IPS DF 4.7 (cell line): Measurements from ENCODE around the gene PDZRN4.

Experiments
- DNase-seq: peaks from one replicate; pipeline ENCODE4 v3.0.0-alpha.2; 2013; ENCODE audit warnings: low spot score; ENCODE audit errors: extremely low read depth

PDZRN4 gene

DNA sequence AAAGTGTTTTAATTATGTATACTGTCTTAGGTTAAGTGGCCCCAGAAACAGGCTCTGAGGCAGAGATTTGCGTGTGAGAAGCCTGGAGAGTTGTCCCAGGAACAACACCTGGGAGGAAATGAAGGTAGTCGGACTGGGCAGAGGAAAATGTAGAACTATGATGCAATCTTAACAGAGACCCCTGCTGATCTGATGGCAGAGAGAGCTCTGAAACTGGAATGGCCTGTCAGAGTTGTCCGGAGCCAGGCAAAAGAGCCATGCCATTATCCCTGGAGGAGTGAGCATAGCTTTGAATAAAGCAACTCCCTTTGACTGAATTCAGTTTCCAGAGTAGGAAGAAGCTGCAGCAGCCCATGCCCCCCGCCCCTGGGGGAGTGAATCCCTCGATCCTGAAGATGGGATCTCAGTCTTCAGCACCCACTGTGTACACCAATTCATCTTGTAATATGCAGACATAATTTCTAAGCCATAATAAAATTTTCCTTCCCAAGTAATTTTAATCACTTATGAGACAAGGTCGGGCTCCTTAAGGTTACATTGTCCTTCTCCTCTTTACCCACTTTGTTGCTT lies 264.8 kb downstream of the PDZRN4 start:
- DNase-seq, result no peak

DNA sequence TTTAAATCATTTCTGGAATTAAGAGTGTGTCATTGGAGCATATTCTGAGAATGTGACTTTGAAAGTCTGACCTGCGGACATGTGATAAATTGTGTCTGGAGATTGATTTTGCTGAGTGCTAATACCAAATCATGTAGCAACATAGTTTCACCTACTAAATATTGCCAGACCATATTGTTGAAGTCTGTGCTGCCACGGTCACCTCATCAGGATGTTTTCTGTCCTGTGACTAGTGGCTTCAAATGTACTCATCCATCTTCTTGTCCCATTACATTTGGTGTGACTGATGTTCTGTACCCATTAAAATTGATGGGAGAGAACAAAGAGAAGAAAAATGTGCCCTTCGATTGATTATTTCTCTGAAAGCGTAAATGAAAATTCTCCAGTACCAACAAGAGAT lies 265.3 kb downstream of the PDZRN4 start:
- no peak for DNase-seq

DNA sequence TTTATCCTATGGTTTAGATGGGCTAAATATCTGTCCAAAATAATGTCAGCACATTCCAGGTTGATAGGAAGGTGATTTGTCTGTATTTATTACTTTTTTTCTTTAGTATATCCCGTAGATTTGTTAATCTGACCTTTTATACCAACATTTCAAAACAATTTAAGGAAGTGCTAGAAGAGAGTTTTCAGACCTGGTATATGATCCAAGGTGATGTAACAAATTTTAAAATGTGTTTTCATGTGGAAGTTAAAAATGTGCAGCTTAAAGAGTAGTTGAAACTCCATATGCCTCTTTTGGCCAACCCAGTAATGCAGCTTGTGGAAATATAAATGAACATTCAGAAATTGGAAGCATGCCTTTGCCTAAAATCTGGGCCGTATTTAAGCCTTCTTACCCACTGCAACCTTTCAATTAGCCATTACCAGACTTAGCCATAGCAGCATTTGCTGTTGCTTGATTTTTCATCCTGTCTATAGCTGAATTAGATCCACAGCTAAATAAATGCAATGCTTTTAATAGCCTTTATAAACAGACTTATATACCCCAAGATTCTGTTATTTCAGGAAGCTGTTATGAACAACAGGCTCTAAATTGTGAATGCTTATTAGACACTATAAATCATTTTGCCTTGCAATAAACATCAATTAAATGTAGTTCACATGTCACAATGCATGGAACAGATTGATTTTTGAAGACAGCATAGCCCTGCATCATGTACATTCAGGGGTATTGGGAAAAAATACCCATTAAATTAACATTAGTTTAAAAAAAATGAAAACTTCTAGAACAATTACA lies 271.2 kb downstream of the PDZRN4 start:
- no peak for DNase-seq

DNA sequence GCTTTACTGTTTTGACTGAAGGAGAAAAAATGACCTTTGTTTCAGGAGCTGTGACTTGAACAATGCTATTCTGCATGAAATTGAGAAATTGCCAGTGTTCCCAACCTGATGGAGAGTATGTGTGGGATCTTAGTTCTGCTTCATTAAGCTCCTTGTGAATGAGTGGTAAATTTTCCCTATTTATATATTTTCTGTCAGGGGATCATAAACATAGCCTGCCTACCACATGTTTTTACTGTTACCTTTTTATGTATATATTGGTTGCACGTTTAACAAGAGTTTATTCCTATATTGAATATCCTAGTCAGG lies 271.7 kb downstream of the PDZRN4 start:
- DNase-seq, result no peak

DNA sequence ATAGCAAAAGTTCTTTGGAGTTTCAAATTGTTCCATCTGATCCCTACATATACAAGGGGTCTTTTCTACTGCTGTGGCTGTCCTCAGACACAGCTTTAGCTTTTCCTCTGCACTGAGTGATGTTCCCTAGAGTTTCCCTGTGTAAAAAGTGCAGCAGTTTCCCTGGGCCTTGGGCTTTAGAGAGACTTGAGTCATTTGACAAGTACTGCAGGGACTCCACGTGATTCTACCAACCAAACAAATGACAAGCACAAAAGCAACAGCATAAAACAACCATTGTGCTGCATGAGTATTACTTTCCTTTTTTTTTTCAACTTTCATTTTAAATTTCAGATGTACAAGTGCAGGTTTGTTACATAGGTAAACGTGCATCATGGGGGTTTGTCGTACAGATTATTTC lies 272.8 kb downstream of the PDZRN4 start:
- DNase-seq, result no peak

DNA sequence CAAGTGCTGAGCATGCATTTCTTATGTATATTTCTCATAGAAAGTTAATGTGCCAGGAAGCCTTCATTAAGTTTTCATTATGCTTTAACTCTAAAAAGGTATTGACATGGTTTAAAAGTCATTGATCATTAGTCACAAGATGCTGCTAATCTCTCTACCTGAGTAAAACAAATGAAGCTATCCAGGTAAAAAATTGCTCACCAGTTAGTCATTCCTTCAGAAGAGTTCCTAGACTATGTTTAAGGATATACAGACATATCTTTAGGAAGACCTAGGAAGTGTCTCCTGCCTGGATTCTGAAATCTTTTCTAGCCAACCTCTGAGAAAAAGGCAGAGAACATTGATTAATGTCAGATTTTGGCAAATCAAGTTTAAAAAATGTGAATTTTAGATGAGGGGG lies 274.2 kb downstream of the PDZRN4 start:
- no peak for DNase-seq

DNA sequence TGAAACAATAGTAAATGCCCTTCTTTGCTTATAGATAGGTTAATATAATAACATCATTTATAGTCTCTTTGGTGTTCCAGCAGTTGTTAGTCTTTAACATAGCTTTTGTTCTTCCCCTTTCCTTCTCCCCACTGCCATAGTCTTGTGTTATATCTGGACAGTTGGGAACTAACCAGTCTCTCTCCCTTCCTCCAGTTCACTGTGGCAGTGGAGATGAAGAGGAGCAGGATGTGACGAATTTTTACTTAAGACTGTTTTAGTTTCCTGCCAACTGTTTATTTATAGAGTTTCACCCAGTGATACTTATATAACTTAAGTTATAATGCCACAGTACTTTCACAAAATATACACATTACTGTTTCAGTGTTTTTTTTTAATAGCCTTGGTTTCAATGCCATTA lies 277.4 kb downstream of the PDZRN4 start:
- DNase-seq, result no peak

DNA sequence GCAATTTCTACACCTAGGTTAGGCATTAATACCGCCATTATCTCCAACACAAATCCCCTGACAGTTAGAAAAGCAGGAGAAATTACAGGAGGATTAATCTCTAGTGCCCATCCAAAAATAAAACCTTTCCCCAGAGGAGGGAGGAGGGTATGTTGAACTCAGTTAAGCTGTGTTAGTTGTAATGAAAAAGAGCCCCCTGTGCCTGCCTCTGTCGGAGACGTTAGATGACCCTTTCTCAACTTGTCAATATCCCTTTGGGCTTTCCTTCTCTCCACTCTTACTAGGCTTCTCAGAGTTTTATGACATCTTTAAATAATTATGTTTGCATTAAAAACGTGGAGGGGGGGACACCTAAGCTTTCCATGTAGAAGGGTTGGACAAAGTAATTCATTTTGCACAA lies 278.2 kb downstream of the PDZRN4 start:
- DNase-seq, result no peak

DNA sequence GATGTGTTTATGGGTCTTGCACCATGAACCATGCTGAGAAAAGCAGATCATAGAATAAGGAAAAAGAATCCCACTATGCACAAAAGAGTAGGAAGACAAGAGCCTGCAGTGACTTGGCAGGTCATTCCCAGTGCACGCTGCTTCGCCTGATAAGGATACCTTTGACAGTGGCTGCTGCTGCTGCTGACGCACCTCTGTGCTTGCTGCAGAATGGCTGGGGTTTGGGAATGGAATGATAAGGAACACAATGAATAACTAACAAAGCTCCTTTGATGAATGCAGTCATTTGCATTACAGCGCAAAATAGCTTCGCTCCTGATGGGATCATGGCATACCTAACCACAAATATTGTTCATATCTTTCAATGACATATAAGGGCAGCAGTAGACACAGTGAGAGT lies 278.7 kb downstream of the PDZRN4 start:
- no peak for DNase-seq

DNA sequence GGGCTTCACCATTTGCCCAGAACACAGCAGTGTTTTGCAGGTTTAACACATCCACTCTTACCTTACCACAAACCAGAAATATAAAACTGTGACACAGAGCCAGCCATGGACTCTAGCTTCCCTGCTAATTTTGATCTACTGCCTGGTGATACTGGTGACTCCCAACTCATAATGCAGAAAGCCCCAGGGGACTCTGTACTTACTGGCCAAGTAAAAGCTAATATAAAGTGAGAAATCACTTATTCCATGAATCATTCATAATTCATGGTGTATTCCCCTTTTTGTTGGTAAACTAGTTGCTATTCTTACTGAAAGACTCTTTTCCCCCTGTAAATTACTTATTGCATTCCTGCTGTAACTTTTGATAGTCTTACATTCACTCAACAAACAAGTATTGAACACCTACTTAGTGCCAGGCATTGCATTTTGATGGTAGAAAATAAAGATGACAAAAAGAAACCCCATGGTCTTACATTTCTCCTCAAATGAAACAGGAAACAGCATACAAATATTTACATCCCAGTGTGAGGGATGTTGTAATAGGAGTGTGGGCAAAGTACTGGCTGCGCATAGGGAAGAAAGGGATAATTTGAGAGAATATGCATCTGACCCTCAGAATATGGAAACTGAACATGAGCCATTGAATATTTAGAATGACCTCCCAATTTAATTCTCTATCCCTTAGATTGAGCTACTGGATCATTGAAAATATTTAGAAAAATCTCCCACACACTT lies 279.6 kb downstream of the PDZRN4 start:
- DNase-seq, result no peak

DNA sequence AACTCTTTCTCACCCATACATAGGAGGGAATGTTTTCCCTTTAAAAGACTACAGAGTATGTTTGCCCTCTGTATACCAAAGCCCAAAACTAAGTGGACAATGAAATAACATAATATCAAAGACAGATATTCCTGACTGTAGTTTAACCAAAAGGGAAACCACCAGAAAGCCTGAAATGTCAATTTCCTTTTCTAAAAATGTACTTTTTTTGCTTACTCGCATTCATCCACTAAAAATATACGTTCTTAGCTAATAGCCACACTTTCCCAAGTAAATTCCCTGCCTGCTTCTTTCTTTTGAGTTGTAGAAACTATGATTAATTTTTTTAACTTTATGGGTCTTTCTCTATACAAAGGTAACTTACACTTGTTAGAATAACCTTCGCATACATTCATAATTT lies 280.2 kb downstream of the PDZRN4 start:
- no peak for DNase-seq

DNA sequence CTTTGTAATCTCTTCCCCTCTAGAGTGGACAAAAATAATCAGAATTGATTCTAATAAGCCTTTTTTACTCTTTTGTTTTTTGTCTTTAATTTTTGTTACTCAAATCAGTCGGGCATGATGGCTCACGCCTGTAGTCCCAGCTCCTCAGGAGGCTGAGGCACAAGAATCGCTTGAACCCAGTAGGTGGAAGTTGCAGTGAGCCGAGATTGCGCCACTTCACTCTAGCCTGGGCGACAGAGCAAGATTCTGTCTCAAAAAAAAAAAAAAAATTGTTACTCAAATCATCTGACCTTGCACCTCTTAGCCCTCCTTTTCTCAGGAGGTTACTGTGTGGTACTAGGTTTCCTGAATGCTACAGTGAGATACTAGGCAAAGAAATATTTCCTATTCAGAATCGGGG lies 280.6 kb downstream of the PDZRN4 start:
- no peak for DNase-seq

DNA sequence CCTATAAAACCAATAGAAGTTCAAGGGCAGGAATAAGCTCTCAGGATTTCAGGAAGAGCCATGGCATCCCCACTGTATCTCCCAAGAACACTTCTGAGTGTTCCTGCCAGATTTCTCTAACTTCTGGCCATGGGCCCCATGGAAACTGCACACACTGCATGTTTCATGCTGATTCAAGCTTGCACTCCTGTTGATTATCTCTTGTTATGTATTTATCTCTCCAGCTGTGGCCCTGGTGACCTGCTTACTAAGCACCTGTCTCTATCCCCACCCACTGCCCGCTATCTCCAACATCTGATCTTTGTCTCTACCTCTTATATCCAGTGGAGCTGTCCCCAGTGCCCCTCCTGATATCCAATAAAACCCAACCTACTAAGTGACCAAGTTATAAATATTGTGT lies 285.3 kb downstream of the PDZRN4 start:
- DNase-seq, result no peak

DNA sequence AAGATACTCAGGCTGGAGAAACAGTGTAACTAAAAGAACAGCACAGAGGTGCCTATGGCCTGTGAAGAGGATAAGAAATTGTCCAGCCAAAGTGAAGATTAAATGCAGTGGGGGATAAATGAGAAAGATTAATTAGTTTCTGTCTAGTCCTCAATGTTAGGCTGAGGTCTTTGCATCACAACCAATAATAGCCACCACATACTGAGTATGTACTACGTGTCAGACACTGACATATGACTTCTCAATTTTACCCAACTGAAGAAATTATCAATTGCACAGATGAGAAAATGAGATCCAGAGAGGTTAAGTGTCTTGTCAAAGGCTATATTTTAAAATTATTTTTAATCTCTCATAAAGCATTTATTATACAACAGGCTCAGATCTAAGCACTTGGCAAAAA lies 285.9 kb downstream of the PDZRN4 start:
- DNase-seq, result no peak

DNA sequence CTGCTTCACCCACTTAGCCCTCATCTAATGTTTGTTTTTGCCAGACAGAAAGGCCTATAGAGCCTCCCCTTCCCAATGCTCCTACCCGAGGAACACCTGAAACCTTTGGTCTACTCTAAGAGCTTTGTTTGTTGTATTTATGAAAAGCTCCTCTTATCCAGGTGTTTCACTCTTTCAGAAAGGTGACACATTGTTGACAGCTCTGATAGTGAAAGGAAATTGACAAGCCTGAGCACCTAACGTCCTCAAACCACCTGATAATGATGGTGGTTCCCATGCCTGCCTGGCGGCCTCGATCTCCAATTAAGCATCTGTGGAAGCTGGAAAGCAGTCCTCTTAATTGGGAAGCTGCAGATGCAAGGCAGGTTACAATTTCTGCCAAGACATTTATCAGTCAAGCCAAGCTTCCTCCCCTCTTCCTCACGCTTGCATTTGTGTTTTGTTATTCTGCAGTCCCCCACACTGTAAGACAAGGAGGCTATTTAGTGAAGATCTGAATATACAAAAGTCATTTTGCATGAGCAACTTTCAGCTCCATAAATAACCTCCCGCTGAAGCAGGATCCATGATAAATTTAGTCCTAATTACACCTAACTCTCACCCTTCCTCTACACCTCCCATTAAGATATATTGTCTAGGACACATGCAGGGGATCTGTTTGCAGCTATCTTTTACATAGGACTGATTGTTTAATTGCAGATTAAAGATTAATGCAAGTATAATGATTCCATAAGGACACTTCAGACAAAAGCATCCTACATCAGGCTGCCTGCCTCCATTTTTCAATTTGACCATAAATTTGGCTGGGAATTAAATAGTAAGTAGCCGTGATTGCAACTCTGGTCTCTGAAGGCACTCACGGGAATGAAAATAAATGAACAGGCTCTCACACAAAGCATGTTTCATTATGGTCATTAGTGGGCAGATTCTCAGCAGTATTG lies 288.6 kb downstream of the PDZRN4 start:
- no peak for DNase-seq

DNA sequence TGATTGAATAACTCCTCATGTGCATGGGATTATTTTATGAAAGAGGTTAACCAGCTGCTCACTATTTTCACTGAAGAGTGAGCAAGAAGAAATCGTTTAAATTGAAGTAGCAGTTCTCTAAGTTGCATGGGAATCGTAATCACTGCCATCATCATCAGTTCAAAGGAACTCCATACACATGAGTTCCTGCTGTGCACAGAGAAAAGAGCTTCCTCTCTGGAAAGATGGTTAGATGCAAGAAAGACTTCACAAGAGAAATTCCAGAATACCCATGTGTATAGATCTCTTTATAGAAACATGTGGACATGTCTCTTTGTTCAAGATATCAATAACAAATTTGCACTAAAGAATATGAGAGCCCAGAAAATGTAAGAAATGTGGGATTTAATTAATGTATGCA lies 291.3 kb downstream of the PDZRN4 start:
- no peak for DNase-seq

DNA sequence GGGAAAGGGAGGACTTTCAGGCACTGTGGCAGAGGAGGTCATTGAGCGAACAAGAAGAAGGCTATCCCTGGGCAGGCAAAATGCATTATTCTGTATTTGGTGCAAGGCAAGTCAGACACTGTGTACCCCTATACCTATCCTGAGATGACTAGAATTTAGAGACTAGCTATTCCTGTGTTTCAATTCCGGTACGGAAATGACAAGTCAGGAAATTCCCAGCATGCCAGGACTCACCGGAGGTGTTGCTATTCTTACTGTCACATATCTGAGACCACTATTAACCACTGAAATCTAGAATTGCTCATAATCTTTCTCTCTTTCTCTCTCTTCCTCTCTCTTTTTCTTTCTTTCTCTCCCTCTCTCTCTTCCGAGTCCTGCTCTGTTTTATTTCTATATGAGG lies 297.1 kb downstream of the PDZRN4 start:
- DNase-seq, result no peak

DNA sequence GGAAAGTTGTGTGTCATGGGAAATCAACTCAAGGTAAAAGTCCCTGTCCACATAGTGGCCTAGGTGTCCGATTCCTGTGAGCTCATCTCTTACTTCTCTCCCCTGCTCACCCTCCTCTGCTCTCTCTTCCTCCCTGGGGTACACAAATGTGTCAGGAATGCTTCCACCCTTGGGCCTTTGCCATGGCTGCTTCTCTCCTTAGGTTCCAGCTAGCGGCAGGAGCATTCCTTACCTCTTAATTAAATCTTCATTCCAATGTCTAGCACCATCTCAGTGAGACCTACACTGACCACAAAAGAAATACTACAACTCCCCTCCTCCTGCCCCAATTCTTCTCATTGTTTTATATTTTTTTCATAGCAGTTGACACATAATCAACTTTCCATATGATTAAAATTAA lies 298.6 kb downstream of the PDZRN4 start:
- DNase-seq, result no peak

DNA sequence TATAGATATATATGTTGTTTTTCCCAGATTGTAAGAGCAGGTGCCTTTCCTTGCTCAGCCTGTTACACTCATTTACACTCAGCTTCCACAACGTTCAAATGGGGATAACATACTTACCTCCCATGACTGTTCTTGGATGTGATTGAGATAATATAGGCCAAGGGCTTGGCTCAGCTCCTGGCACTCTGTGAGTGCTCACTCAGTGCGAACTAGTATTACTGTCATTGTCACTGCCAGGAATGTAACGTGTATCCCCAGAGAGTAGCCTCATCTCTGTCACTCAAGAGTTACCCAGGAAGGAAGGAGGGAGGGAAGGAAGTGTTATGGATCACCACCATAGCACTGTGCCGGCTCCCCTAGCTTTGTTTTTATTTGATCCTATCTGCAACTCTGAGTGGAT lies 307.9 kb downstream of the PDZRN4 start:
- DNase-seq, result no peak

DNA sequence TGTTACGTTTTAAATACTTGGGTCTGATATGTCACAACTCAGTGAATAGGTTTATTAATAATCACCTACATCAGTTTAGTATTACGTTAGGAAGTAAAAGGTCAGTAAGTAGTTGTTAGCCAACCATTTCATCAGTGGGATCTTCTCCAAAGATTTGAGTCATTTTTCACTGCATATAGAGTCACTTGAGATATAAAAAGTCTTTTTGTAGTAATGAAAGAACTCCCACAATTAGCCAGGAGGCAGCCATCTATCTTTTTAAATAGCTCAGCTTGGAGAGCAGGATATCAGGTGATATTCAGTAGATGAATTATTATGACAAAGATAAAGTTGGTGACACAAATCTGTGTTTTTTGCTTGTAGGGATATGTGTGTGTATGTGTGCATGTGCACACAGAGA lies 309.3 kb downstream of the PDZRN4 start:
- no peak for DNase-seq

DNA sequence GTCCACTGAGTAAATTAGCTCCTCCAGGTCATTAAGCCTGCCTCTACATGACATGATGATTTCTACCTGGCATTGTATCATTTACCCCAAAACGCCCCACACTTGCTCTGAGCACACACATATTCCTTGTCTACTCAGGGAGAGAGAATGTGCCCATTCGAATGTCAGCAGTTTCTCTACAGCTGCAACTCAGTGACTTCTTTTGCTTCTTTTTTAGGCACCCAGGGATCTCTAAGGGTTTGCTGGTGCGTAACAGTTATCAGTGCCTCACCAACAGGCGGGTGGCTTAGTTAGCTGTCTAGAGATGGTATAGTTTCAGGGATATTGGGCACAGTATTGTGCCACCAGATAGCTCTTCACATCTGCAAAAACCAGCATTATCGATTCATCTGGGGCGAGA lies 316.9 kb downstream of the PDZRN4 start:
- no peak for DNase-seq

DNA sequence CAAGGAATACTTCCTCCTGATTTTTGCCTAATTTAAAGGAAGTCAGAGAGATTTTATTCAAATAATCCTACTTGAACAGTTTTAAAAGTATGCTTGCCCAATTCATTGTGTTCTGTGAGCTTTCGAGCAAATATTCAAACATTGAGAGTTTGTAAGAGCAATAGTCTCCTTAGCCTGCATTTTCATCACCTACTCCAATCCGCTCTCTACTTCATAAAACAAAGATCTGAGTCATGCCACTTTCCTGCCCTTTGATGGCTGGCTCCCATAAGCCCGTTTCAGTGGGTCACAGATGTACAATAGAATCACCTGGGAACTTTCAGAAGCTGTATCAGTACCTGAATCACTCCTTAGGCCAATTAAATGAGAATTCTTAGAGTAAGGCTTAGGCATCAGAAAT lies 319.2 kb downstream of the PDZRN4 start:
- no peak for DNase-seq
